Large intestine (tissue), 12 donors: ENCODE data around the gene PPARGC1A. TPM values are rescaled to one million over a fixed set of nuclear protein-coding genes. Genes with fewer than 3 reads are reported as not detected.

Experiments used
- DNase-seq, 2 donors: peaks; one replicate each; pipeline versions ENCODE4 v3.0.0 to v3.0.0-alpha.2; 2013
- H3K27ac ChIP-seq: one replicate; pipeline ENCODE4 v1.5.1; 2013; ENCODE audit warnings: low read length
- H3K27me3 ChIP-seq: 2 replicates; pipeline ENCODE4 v1.6.1; 2013; ENCODE audit warnings: low read length; ENCODE audit not compliant: control insufficient read depth, insufficient read depth
- H3K36me3 ChIP-seq: 2 replicates; pipeline ENCODE4 v1.6.1; 2013; ENCODE audit warnings: low read length; ENCODE audit not compliant: control insufficient read depth, insufficient read depth
- H3K4me1 ChIP-seq: one replicate; pipeline ENCODE4 v1.6.1; 2013; ENCODE audit warnings: low read length; ENCODE audit not compliant: control insufficient read depth, insufficient read depth
- H3K4me3 ChIP-seq: one replicate; pipeline ENCODE4 v1.5.1; 2013; ENCODE audit warnings: low read length
- H3K9me3 ChIP-seq: one replicate; pipeline ENCODE4 v1.6.1; 2013; ENCODE audit warnings: mild to moderate bottlenecking, low read depth, low read length, moderate library complexity; ENCODE audit not compliant: control insufficient read depth
- WGBS: methylation state at CpG from one replicate; pipeline ENCODE4 v1.1.5; 2013; ENCODE audit warnings: low lambda C conversion rate; ENCODE audit not compliant: insufficient coverage; 5-methylcytosine and 5-hydroxymethylcytosine counted together
- long read RNA-seq, 11 donors: transcript quantifications; one replicate each; lab custom pipeline, GENCODE V29; 2026
- polyA plus RNA-seq: library from polyadenylated mRNA; unstranded; fragments of 120-200 nt; gene quantifications from one replicate; pipeline ENCODE4 v1.2.1, GENCODE V29; 2013

Gene PPARGC1A, protein sequence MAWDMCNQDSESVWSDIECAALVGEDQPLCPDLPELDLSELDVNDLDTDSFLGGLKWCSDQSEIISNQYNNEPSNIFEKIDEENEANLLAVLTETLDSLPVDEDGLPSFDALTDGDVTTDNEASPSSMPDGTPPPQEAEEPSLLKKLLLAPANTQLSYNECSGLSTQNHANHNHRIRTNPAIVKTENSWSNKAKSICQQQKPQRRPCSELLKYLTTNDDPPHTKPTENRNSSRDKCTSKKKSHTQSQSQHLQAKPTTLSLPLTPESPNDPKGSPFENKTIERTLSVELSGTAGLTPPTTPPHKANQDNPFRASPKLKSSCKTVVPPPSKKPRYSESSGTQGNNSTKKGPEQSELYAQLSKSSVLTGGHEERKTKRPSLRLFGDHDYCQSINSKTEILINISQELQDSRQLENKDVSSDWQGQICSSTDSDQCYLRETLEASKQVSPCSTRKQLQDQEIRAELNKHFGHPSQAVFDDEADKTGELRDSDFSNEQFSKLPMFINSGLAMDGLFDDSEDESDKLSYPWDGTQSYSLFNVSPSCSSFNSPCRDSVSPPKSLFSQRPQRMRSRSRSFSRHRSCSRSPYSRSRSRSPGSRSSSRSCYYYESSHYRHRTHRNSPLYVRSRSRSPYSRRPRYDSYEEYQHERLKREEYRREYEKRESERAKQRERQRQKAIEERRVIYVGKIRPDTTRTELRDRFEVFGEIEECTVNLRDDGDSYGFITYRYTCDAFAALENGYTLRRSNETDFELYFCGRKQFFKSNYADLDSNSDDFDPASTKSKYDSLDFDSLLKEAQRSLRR
- 3.2 TPM for polyA plus RNA-seq
- long read RNA-seq, donor 1 = 0 reads
- long read RNA-seq, donor 2 = 0 reads
- long read RNA-seq, donor 3 = 0 reads
- long read RNA-seq, donor 4, partial matches to known transcripts = 0 of 1 reads
- long read RNA-seq, donor 4, other reads (novel, unspliced or antisense) = 0 of 1 reads
- long read RNA-seq, donor 5 = 0 reads
- long read RNA-seq, donor 6 = 0 reads
- long read RNA-seq, donor 7 = 0 reads
- long read RNA-seq, donor 8 = 0 reads
- long read RNA-seq, donor 9 = 0 reads
- long read RNA-seq, donor 10, full-length matches to known transcripts = 2 of 2 reads
- long read RNA-seq, donor 10, partial matches to known transcripts = 0 of 2 reads
- long read RNA-seq, donor 10, other reads (novel, unspliced or antisense) = 0 of 2 reads
- long read RNA-seq, donor 11 = 0 reads

DNA sequence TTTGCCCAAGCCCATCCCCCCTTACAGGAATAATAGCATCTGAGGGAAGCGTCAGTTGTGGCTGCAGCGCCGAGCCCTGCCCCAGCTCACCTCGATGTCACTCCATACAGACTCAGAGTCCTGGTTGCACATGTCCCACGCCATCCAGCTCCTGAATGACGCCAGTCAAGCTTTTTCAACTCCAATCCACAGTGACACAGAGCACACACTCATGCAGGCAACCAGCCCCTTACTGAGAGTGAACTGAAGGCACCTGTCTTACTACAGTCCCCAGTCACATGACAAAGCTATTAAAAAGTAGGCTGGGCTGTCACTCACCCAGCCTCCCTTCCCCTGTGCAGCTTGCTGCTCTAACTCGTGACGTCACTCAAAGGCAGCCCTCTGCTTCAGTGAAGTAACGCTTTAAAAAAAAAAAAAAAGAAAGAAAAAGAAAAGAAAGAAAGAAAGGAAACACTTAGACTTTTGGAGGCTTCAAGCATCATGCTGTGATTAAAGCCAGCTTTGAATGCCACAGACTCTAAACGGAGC is at the start of gene PPARGC1A:
TSS of gene PPARGC1A (minus strand) at position 234 of the 528 bp plus-strand sequence. CDS start at position 144, 90 bp downstream.
- peak within 1 kb of the TSS; percentile 77 for H3K27ac ChIP-seq
- peak; percentile 84 to 91 for DNase-seq
- H3K4me1 ChIP-seq = peaks cover 17% of the 10 kb centered on the region
- no peaks in the 10 kb centered on the region for H3K9me3 ChIP-seq
- H3K4me3 ChIP-seq = peak within 1 kb of the TSS; percentile 47
- no CpG with 5 or more reads among the region's 10 CpGs for WGBS
- no peaks in the 10 kb centered on the region for H3K27me3 ChIP-seq
- no peaks in the 10 kb centered on the region for H3K36me3 ChIP-seq

DNA sequence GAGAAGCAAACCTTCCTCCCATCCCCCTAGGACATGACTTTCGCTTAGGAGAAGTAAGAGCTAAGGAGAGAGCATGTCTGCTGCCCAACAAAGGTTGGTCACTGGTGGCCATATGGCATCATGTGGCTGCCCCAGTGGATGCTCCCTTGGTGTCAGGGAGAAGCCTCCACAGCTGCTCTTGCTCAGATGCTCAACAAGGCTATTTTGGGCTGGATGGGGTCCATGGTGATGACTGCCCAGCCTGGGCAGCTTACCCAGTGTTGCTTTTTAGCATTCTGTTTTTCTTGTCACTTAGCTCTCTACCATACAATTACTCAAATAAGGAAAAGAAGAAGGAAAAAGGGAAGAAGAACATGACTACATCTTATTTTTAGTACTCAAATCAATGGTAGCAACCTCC is 48.9 kb upstream of the PPARGC1A start:
- WGBS = no CpG with 5 or more reads among the region's 1 CpG
- Histone ChIP-seq H3K4me3 (no peak overlapping the region), H3K27ac (no peak overlapping the region), H3K9me3 (no peaks in the 10 kb centered on the region), H3K36me3 (no peaks in the 10 kb centered on the region), H3K4me1 (no peaks in the 10 kb centered on the region), H3K27me3 (no peaks in the 10 kb centered on the region)
- no peak for DNase-seq

DNA sequence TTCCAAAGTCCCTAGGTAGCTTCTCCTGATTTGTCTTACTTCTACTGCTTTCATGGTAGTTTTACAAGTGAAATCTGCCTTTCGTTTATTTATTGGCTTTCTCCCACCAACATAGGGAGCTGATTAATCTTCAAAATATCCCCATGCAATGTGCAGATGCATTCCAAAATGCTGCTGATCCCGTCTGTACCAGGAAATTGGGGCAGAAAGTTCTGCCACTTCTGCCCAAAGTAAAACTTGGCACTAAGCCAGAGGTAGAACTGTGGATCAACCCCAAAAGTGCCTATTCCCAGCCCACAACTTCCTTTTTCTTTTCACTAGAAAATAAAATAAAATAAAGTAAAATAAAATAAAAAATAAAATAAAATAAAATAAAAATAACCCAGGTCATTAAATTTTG is 47.3 kb upstream of the PPARGC1A start:
- 100% methylated on average over 1 of the region's 2 CpGs for WGBS

DNA sequence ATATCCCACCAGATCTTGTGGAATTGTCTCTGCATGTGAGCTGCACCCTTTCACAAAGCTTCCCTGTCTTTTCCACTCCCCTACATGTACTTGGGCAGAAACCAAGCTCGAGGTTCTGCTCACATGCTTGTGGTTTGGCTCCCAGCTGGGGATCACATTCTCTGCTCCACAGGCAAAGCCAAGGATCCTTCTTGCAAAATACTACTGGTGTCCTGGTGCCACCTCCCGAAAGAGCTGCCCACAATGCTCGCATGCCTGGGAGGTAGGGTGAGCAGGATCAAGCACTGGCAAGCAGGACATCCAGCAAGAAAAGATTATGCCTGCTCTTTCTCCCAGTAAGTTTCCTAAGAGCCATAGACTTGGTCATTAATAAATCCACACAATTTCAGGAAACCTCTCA is 45.1 kb upstream of the PPARGC1A start:
- H3K27ac ChIP-seq = no peak overlapping the region
- H3K36me3 ChIP-seq = no peaks in the 10 kb centered on the region
- H3K4me3 ChIP-seq = no peak overlapping the region
- no CpG with 5 or more reads among the region's 3 CpGs for WGBS
- no peaks in the 10 kb centered on the region for H3K27me3 ChIP-seq
- no peaks in the 10 kb centered on the region for H3K9me3 ChIP-seq
- no peak for DNase-seq
- H3K4me1 ChIP-seq = peaks cover 14% of the 10 kb centered on the region

More for the DNA sequence above, 47.3 kb upstream of the PPARGC1A start:
- Histone ChIP-seq H3K9me3 (no peaks in the 10 kb centered on the region), H3K27ac (no peak overlapping the region), H3K4me3 (no peak overlapping the region), H3K36me3 (no peaks in the 10 kb centered on the region), H3K4me1 (no peaks in the 10 kb centered on the region), H3K27me3 (no peaks in the 10 kb centered on the region)
- DNase-seq = no peak

DNA sequence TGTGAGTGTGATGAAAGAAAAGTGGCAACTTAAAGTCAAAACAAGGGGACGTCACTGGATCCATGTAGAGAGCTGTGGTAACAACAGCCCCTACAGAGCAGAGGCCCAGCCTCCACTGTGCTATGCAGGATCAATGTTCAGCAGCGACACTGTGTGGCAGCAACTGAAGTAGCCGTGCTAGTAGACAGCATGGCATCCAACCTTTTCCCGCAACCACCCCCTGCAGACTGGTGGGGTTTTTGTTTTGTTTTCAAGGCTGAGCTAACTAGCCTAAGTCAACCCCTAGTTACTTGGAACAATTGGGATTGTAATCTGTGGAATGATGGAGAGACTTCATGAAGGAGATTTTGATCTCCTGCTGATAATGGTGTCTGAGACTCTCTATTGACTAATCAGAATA is 44.4 kb upstream of the PPARGC1A start:
- Histone ChIP-seq H3K4me3 (no peak overlapping the region), H3K27ac (no peak overlapping the region), H3K36me3 (no peaks in the 10 kb centered on the region), H3K27me3 (no peaks in the 10 kb centered on the region), H3K9me3 (no peaks in the 10 kb centered on the region), H3K4me1 (peaks cover 17% of the 10 kb centered on the region)
- no peak for DNase-seq
- no CpG with 5 or more reads among the region's 4 CpGs for WGBS

DNA sequence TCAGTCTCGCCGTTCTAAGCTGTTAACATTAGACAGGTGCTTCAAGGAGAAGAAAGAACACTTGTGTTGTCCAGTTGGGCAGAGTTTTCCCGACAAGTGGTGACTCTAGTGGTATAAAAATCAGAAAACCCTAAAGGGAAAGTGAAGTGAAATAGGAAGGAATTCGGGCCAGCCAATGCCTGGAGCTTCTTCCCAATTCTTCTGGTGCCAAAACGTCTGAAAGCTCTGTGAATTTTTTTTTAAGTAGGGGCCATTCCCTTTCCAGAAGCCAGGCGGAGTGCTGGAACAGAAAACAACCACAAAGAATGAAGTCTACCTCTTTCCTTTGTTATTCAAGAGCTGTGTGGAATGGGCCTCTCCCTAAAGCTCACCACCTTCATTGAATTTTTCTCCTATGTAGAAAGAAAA is 43.1 kb upstream of the PPARGC1A start:
- Histone ChIP-seq H3K4me3 (no peak overlapping the region), H3K27ac (no peak overlapping the region), H3K4me1 (peaks cover 17% of the 10 kb centered on the region), H3K36me3 (no peaks in the 10 kb centered on the region), H3K27me3 (no peaks in the 10 kb centered on the region), H3K9me3 (no peaks in the 10 kb centered on the region)
- no peak for DNase-seq
- WGBS = 50% methylated on average over 2 of the region's 6 CpGs

DNA sequence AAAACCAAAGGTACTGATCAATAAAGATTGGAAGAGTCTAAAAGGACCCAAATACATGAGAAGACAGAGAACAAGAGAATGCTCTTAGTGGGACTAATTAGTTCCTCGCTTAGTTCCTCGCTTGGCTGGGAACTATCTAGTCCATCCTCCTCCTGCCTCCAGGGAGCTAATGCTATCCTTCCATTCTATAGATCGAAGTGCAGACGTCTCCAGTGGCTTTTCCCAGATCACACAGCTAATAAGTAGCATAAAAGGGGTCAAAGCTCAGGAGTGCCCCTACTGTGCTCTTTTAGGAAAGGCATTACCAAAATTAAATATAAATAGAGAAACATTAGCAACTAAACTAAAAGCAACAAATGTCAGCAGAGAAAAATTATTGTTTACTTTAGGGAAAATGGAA is 42.3 kb upstream of the PPARGC1A start:
- Histone ChIP-seq H3K4me3 (no peak overlapping the region), H3K9me3 (no peaks in the 10 kb centered on the region), H3K4me1 (peaks cover 17% of the 10 kb centered on the region), H3K27me3 (no peaks in the 10 kb centered on the region), H3K36me3 (no peaks in the 10 kb centered on the region), H3K27ac (no peak overlapping the region)
- WGBS = 100% methylated on average over 2 of the region's 4 CpGs
- DNase-seq = no peak

DNA sequence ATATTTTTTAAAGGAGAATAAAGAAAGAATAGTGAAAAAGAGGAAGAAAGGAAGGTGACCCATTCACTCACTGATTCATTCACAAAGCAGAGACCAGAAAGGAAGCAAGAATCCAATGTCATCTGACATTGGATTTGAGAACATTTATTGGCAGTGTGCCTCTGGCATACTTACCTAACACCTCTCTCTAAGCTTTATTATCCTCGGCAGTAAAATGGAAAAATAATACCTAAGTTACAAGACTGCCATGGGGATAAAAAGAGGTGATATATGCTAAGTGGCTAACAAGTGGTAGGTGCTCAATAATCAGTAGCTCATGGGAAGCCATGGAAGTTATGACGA is 41.6 kb upstream of the PPARGC1A start:
- Histone ChIP-seq H3K4me3 (no peak overlapping the region), H3K36me3 (no peaks in the 10 kb centered on the region), H3K9me3 (no peaks in the 10 kb centered on the region), H3K4me1 (peaks cover 17% of the 10 kb centered on the region), H3K27ac (peak overlapping the region; percentile 74), H3K27me3 (no peaks in the 10 kb centered on the region)
- no CpG with 5 or more reads among the region's 2 CpGs for WGBS
- peak in 1 of 2 donors; percentile 45 for DNase-seq

DNA sequence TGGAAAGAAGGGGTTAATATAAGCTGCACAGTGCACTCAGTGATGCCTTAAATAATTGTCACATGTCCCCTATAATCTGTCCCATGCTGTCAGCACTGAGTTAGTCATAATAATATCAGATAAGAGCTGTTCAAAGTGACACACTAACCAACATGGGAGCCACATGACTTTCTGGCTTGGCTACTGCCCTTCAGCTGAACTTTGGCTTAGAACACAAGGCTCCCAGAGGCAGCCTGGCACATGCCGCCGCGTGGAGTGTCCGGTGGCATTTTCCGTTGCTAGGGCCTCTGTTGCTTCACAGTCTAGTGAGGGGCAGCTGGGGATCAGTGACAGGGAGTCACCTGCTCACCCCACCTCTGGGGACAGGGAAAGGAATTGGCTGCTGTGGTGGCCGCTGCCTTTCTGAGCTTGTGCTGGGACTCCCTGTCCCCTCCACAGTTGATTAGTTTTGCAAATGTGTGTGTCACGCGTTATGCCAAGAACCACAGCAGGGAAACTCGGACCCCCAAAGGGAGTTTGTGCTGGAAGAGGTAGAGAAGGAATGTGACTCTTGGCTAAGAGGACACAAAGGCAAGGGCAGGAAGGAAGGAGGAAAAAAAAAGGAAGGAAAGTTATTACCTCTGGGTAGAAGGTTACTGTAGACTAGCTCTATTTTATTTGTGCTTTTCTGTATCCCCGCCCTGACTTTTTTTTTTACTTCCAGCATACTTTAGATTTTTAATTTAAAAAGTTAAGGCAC is 41.1 kb upstream of the PPARGC1A start:
- Histone ChIP-seq H3K9me3 (no peaks in the 10 kb centered on the region), H3K4me1 (peaks cover 17% of the 10 kb centered on the region), H3K4me3 (no peak overlapping the region), H3K27ac (peak overlapping the region; percentile 74), H3K36me3 (no peaks in the 10 kb centered on the region), H3K27me3 (no peaks in the 10 kb centered on the region)
- peak; percentile 88 to 94 for DNase-seq
- 63% methylated on average over 1 of the region's 10 CpGs for WGBS
